Neural cell (in vitro differentiated cells): ENCODE data around the gene NFIX. TPM values are rescaled to one million over a fixed set of nuclear protein-coding genes. Genes with fewer than 3 reads are reported as not detected.

Experiments
- H2AFZ ChIP-seq: fragments of 200-600, 300-800 bp; sonication (generic), shearing (Covaris generic); 2 replicates; pipeline ENCODE4 v1.6.0; 2014; ENCODE audit warnings: low read depth, mild to moderate bottlenecking, antibody characterized with exemption, low read length, moderate library complexity
- H3F3A ChIP-seq: fragments of 200-600 bp; shearing (Covaris generic); 2 replicates; pipeline ENCODE4 v1.6.1; 2016; ENCODE audit warnings: mild to moderate bottlenecking, moderate library complexity, mixed read lengths, antibody characterized with exemption, low read length; ENCODE audit not compliant: insufficient read depth, poor library complexity, severe bottlenecking
- H3K27ac ChIP-seq: fragments of 200-600, 300-800 bp; sonication (generic), shearing (Covaris generic); 2 replicates; pipeline ENCODE4 v1.5.1; 2014; ENCODE audit warnings: mild to moderate bottlenecking, low read length, moderate library complexity
- H3K27me3 ChIP-seq: fragments of 300-800, 200-600 bp; sonication (generic), shearing (Covaris generic); 2 replicates; pipeline ENCODE4 v1.6.0; 2014; ENCODE audit warnings: mild to moderate bottlenecking, low read depth, low read length, moderate library complexity; ENCODE audit not compliant: insufficient read depth
- H3K36me3 ChIP-seq: fragments of 300-800, 200-600 bp; sonication (generic), shearing (Covaris generic); 2 replicates; pipeline ENCODE4 v1.5.1; 2014; ENCODE audit warnings: mild to moderate bottlenecking, antibody characterized with exemption, low read length, moderate library complexity; ENCODE audit not compliant: insufficient read depth
- H3K4me2 ChIP-seq: fragments of 300-800, 200-600 bp; sonication (generic), shearing (Covaris generic); 2 replicates; pipeline ENCODE4 v1.6.0; 2014; ENCODE audit warnings: mild to moderate bottlenecking, low read length
- H3K4me3 ChIP-seq: fragments of 300-800, 200-600 bp; sonication (generic), shearing (Covaris generic); 2 replicates; pipeline ENCODE4 v1.5.1; 2014; ENCODE audit warnings: mild to moderate bottlenecking, low read length, moderate library complexity
- H3K79me2 ChIP-seq: fragments of 200-600 bp; shearing (Covaris generic); replicated peaks from 2 replicates; pipeline ENCODE4 v1.6.0; 2014; ENCODE audit warnings: mild to moderate bottlenecking, low read length, moderate library complexity; ENCODE audit not compliant: insufficient read depth
- H3K9ac ChIP-seq: fragments of 300-800, 200-600 bp; sonication (generic), shearing (Covaris generic); 2 replicates; pipeline ENCODE4 v1.6.1; 2016; ENCODE audit warnings: mild to moderate bottlenecking, low read length, mixed read lengths
- H3K9me2 ChIP-seq: fragments of 200-600 bp; shearing (Covaris generic); 2 replicates; pipeline ENCODE4 v1.6.1; 2016; ENCODE audit warnings: mild to moderate bottlenecking, low read length, mixed read lengths; ENCODE audit not compliant: insufficient read depth
- H3K9me3 ChIP-seq: fragments of 200-600, 300-800 bp; sonication (generic), shearing (Covaris generic); 2 replicates; pipeline ENCODE4 v1.6.1; 2016; ENCODE audit warnings: mild to moderate bottlenecking, mixed run types, low read length, moderate library complexity, mixed read lengths
- H4K20me1 ChIP-seq: fragments of 200-600 bp; shearing (Covaris generic); 2 replicates; pipeline ENCODE4 v1.6.1; 2016; ENCODE audit warnings: mild to moderate bottlenecking, mixed run types; ENCODE audit not compliant: insufficient read depth
- CTCF ChIP-seq: fragments of 450-650 bp; IDR thresholded peaks from 2 replicates; pipeline ENCODE4 v1.5.1; 2014; ENCODE audit warnings: antibody characterized with exemption, mild to moderate bottlenecking, moderate library complexity; ENCODE audit not compliant: poor library complexity, severe bottlenecking
- EP300 ChIP-seq: fragments of 450-650 bp; conservative IDR thresholded peaks from 2 replicates; pipeline ENCODE4 v1.6.1; 2014; ENCODE audit warnings: antibody characterized with exemption, mild to moderate bottlenecking, moderate library complexity; ENCODE audit not compliant: poor library complexity, severe bottlenecking
- EZH2 ChIP-seq: fragments of 200-600, 300-800 bp; shearing (Covaris generic), sonication (generic); IDR thresholded peaks from 2 replicates; pipeline ENCODE4 v1.6.1; 2014; ENCODE audit warnings: antibody characterized with exemption, low read length, borderline replicate concordance, mild to moderate bottlenecking; ENCODE audit not compliant: insufficient read depth, poor library complexity, severe bottlenecking
- MXI1 ChIP-seq: fragments of 450-650 bp; conservative IDR thresholded peaks from 2 replicates; pipeline ENCODE4 v1.6.1; 2014; ENCODE audit warnings: antibody characterized with exemption, mild to moderate bottlenecking; ENCODE audit not compliant: poor library complexity, severe bottlenecking
- POLR2AphosphoS5 ChIP-seq: IDR thresholded peaks from 2 replicates; pipeline ENCODE4 v1.6.1; 2012
- RAD21 ChIP-seq: fragments of 450-650 bp; conservative IDR thresholded peaks from 2 replicates; pipeline ENCODE4 v1.6.1; 2014; ENCODE audit warnings: antibody characterized with exemption, mild to moderate bottlenecking, moderate library complexity
- REST ChIP-seq: IDR thresholded peaks from 2 replicates; pipeline ENCODE4 v1.6.1; 2012; ENCODE audit warnings: borderline replicate concordance
- SMC3 ChIP-seq: fragments of 450-650 bp; conservative IDR thresholded peaks from 2 replicates; pipeline ENCODE4 v1.6.1; 2014; ENCODE audit warnings: antibody characterized with exemption, mild to moderate bottlenecking, moderate library complexity; ENCODE audit not compliant: poor library complexity
- TAF1 ChIP-seq: IDR thresholded peaks from 2 replicates; pipeline ENCODE4 v1.6.1; 2012; ENCODE audit warnings: low read depth
- polyA plus RNA-seq: library from polyadenylated mRNA; depleted of rRNA; stranded (reverse); fragments of >200 nt; gene quantifications from 2 replicates; pipeline ENCODE4 v1.2.3, GENCODE V29; 2014

NFIX gene
- polyA plus RNA-seq, 1 donor from 2014 or later, result not detected

GRCh38 chr19:13090511-13091231 is 95.4 kb downstream of the NFIX start:
- H4K20me1 ChIP-seq, result no peaks in the 10 kb centered on the region
- no peaks in the 10 kb centered on the region for H3K79me2 ChIP-seq
- no peaks in the 10 kb centered on the region for H3F3A ChIP-seq
- no peak overlapping the region for H2AFZ ChIP-seq
- TF ChIP-seq MXI1, result no peak
- no peak for TF ChIP-seq POLR2AphosphoS5
- TF ChIP-seq REST, result no peak
- TF ChIP-seq RAD21, result no peak
- TF ChIP-seq CTCF, result no peak
- no peak for TF ChIP-seq SMC3
- TF ChIP-seq EP300, result no peak
- no peak for TF ChIP-seq EZH2
- no peak for TF ChIP-seq TAF1
- no peak overlapping the region for H3K27ac ChIP-seq
- no peaks in the 10 kb centered on the region for H3K9me3 ChIP-seq
- no peak overlapping the region for H3K4me2 ChIP-seq
- no peaks in the 10 kb centered on the region for H3K9me2 ChIP-seq
- H3K9ac ChIP-seq, result no peak overlapping the region
- H3K27me3 ChIP-seq, result peaks cover 19% of the 10 kb centered on the region
- no peaks in the 10 kb centered on the region for H3K36me3 ChIP-seq
- H3K4me3 ChIP-seq, result no peak overlapping the region

- H3F3A ChIP-seq, result no peaks in the 10 kb centered on the region
- H3K36me3 ChIP-seq, result no peaks in the 10 kb centered on the region
- no peak overlapping the region for H3K4me3 ChIP-seq
- H3K79me2 ChIP-seq, result no peaks in the 10 kb centered on the region
- H3K9me2 ChIP-seq, result no peaks in the 10 kb centered on the region
- H3K27ac ChIP-seq, result no peak overlapping the region
- no peaks in the 10 kb centered on the region for H3K9me3 ChIP-seq
- H2AFZ ChIP-seq, result no peak overlapping the region
- peaks cover 28% of the 10 kb centered on the region for H3K27me3 ChIP-seq
- TF ChIP-seq MXI1, result no peak
- no peak for TF ChIP-seq EP300
- TF ChIP-seq REST, result no peak
- TF ChIP-seq RAD21, result no peak
- no peak for TF ChIP-seq TAF1
- H4K20me1 ChIP-seq, result no peaks in the 10 kb centered on the region
- no peak overlapping the region for H3K4me2 ChIP-seq
- no peak overlapping the region for H3K9ac ChIP-seq
Observed at GRCh38 chr19:13091400-13092157, 96.3 kb downstream of the NFIX start.
